HepG2 (cell line): ENCODE data around the gene C16orf54. TPM values are rescaled to one million over a fixed set of nuclear protein-coding genes. Genes with fewer than 3 reads are reported as not detected.

Experiments used
- ATAC-seq: fragments of 200-7000 bp; cut with Tn5 transposase; 3 replicates; pipeline ENCODE4 v1.9.1; 2020; ENCODE audit warnings: mild to moderate bottlenecking, moderate library complexity
- BruUV-seq: library from RNA; stranded (reverse); fragments of 400-500 nt; replicated peaks from 2 replicates; lab custom pipeline; 2021; lab: Mats Ljungman, UMichigan
- CTCF ChIA-PET: fragments of 300-600 bp; formaldehyde crosslinking; extraction: SDS; loops from one replicate; lab custom pipeline; 2021; ENCODE audit warnings: low total read pairs, inconsistent platforms, low intra/inter-chr PET ratio; lab: Yijun Ruan, JAX
- POLR2A ChIA-PET: fragments of 350-600 bp; sonication (Branson Sonifier 250); formaldehyde crosslinking; loops from one replicate; lab custom pipeline; 2020; ENCODE audit warnings: antibody characterized with exemption, inconsistent platforms; lab: Yijun Ruan, JAX
- DNase-seq: peaks from one replicate; pipeline ENCODE4 v3.0.0-alpha.2; 2015; ENCODE audit warnings: low spot score
- FAIRE-seq: peaks from 3 replicates; lab custom pipeline; 2011; peaks lifted over from hg19 to GRCh38; lab: Jason Lieb, UNC
- H2AFZ ChIP-seq: one replicate; pipeline ENCODE4 v1.6.1; 2011; ENCODE audit warnings: low read length, inconsistent platforms
- H3K27ac ChIP-seq: fragments of 300-600 bp; 3 replicates; pipeline ENCODE4 v1.8.0; 2011; ENCODE audit warnings: mixed run types, mild to moderate bottlenecking, mixed read lengths, low read length, inconsistent platforms; ENCODE audit not compliant: insufficient read depth; ENCODE audit errors: extremely low read length
- H3K27me3 ChIP-seq, 2 experiments: fragments of 200-600 bp in 1 of 2; 2 replicates in 1 of 2; 3 replicates in 1 of 2; pipeline versions ENCODE4 v1.6.0 to v1.8.0; 2011; ENCODE audit warnings: low read length in 2 of 2, mild to moderate bottlenecking in 2 of 2, moderate library complexity in 2 of 2, inconsistent platforms in 1 of 2; ENCODE audit not compliant: insufficient read depth in 2 of 2, control insufficient read depth in 1 of 2
- H3K36me3 ChIP-seq, 2 experiments: fragments of 200-600 bp in 1 of 2; replicated peaks in 1 of 2; 2 replicates in 1 of 2; 3 replicates in 1 of 2; pipeline versions ENCODE4 v1.5.1 to v1.8.0; 2011; ENCODE audit warnings: low read length in 2 of 2, inconsistent platforms in 1 of 2; ENCODE audit not compliant: insufficient read depth in 2 of 2, control insufficient read depth in 1 of 2
- H3K4me1 ChIP-seq: 2 replicates; pipeline ENCODE4 v1.5.1; 2012; ENCODE audit warnings: low read length, inconsistent platforms; ENCODE audit not compliant: insufficient read depth
- H3K4me2 ChIP-seq: 2 replicates; pipeline ENCODE4 v1.6.0; 2011; ENCODE audit warnings: low read depth, low read length, inconsistent platforms
- H3K4me3 ChIP-seq, 3 experiments: fragments of 200-600 bp in 1 of 3; sonication (generic), shearing (Covaris generic) in 1 of 3; replicated peaks in 1 of 3; 2 replicates each; pipeline ENCODE4 v1.5.1; 2011 to 2016; ENCODE audit warnings: low read length in 3 of 3, inconsistent platforms in 2 of 3, low read depth in 2 of 3, mild to moderate bottlenecking in 2 of 3, control low read depth in 1 of 3, mixed read lengths in 1 of 3; ENCODE audit not compliant: insufficient read depth in 1 of 3
- H3K79me2 ChIP-seq: one replicate; pipeline ENCODE4 v1.6.1; 2011; ENCODE audit warnings: low read length, inconsistent platforms; ENCODE audit not compliant: insufficient read depth
- H3K9ac ChIP-seq: 2 replicates; pipeline ENCODE4 v1.6.0; 2011; ENCODE audit warnings: mild to moderate bottlenecking, low read depth, low read length, inconsistent platforms; ENCODE audit not compliant: insufficient read depth
- H3K9me3 ChIP-seq: 2 replicates; pipeline ENCODE4 v1.5.1; 2012; ENCODE audit warnings: mild to moderate bottlenecking, low read length
- H4K20me1 ChIP-seq: 2 replicates; pipeline ENCODE4 v1.6.0; 2011; ENCODE audit warnings: inconsistent platforms, mild to moderate bottlenecking, low read length, moderate library complexity; ENCODE audit not compliant: insufficient read depth
- AGO1 ChIP-seq: fragments of 200-400 bp; formaldehyde crosslinking; IDR thresholded peaks from 2 replicates; pipeline ENCODE4 v1.6.1; 2017; ENCODE audit warnings: mild to moderate bottlenecking, low read depth, low read length, moderate library complexity; ENCODE audit not compliant: poor library complexity, severe bottlenecking
- ARNT2 ChIP-seq: sonication (generic); formaldehyde crosslinking; IDR thresholded peaks from 2 replicates; pipeline ENCODE4 v1.8.0; 2022; ENCODE audit warnings: mild to moderate bottlenecking, low read depth, missing genetic modification reagents, moderate library complexity
- ELF3 ChIP-seq: IDR thresholded peaks from 2 replicates; pipeline ENCODE4 v1.6.1; 2016; ENCODE audit warnings: missing genetic modification reagents, missing compliant biosample characterization
- EP300 ChIP-seq, 3 experiments: sonication (generic) in 1 of 3; formaldehyde crosslinking in 1 of 3; IDR thresholded peaks; 2 replicates each; pipeline versions ENCODE4 v1.5.1 to v1.6.1; 2011 to 2020; ENCODE audit warnings: low read depth in 2 of 3, low read length in 2 of 3, borderline replicate concordance in 1 of 3, improper control_type of control experiment in 1 of 3, mild to moderate bottlenecking in 1 of 3, missing genetic modification reagents in 1 of 3, moderate library complexity in 1 of 3
- HNRNPLL ChIP-seq: fragments of 200-400 bp; formaldehyde crosslinking; IDR thresholded peaks from 2 replicates; pipeline ENCODE4 v1.6.1; 2017; ENCODE audit warnings: mild to moderate bottlenecking, low read depth, low read length; ENCODE audit not compliant: poor library complexity, severe bottlenecking
- HOXD1 ChIP-seq: sonication (generic); formaldehyde crosslinking; IDR thresholded peaks from 2 replicates; pipeline ENCODE4 v1.5.0; 2020; ENCODE audit warnings: missing genetic modification reagents
- KAT8 ChIP-seq: IDR thresholded peaks from 2 replicates; pipeline ENCODE4 v1.6.1; 2016; ENCODE audit warnings: missing genetic modification reagents, missing compliant biosample characterization
- MED8 ChIP-seq: sonication (generic); formaldehyde crosslinking; IDR thresholded peaks from 2 replicates; pipeline ENCODE4 v1.8.1; 2023; ENCODE audit warnings: mild to moderate bottlenecking, missing genetic modification reagents; ENCODE audit not compliant: insufficient replicate concordance
- PAWR ChIP-seq: sonication (generic); formaldehyde crosslinking; IDR thresholded peaks from 2 replicates; pipeline ENCODE4 v1.4.0; 2020; ENCODE audit warnings: missing genetic modification reagents, mild to moderate bottlenecking, borderline replicate concordance
- PAXIP1 ChIP-seq: sonication (generic); formaldehyde crosslinking; conservative IDR thresholded peaks from 2 replicates; pipeline ENCODE4 v1.4.0; 2020; ENCODE audit warnings: mild to moderate bottlenecking, missing genetic modification reagents, moderate library complexity
- SIN3B ChIP-seq: fragments of 150-350 bp; IDR thresholded peaks from 2 replicates; pipeline ENCODE4 v1.6.1; 2014; ENCODE audit warnings: low read length
- SKI ChIP-seq: fragments of 450-650 bp; IDR thresholded peaks from one replicate; pipeline ENCODE4 v1.6.1; 2018; ENCODE audit warnings: mild to moderate bottlenecking; ENCODE audit not compliant: partially characterized antibody
- ZBTB7A ChIP-seq: sonication (generic); formaldehyde crosslinking; IDR thresholded peaks from 2 replicates; pipeline ENCODE4 v1.8.0; 2022; ENCODE audit warnings: mild to moderate bottlenecking, missing genetic modification reagents
- ZFAT ChIP-seq: sonication (generic); formaldehyde crosslinking; conservative IDR thresholded peaks from 2 replicates; pipeline ENCODE4 v1.8.1; 2023; ENCODE audit warnings: missing genetic modification reagents, inconsistent platforms
- ZNF343 ChIP-seq: sonication (generic); formaldehyde crosslinking; IDR thresholded peaks from 2 replicates; pipeline ENCODE4 v1.4.0; 2020; ENCODE audit warnings: mild to moderate bottlenecking, missing genetic modification reagents
- ZNF652 ChIP-seq: IDR thresholded peaks from 2 replicates; pipeline ENCODE4 v1.6.1; 2016; ENCODE audit warnings: low read depth, borderline replicate concordance
- ZNF713 ChIP-seq: sonication (generic); formaldehyde crosslinking; IDR thresholded peaks from 2 replicates; pipeline ENCODE4 v1.4.0; 2020; ENCODE audit warnings: mild to moderate bottlenecking, missing genetic modification reagents
- ZSCAN30 ChIP-seq: sonication (generic); formaldehyde crosslinking; IDR thresholded peaks from 2 replicates; pipeline ENCODE4 v1.5.0; 2020; ENCODE audit warnings: mild to moderate bottlenecking, missing genetic modification reagents
- WGBS: methylation state at CpG from one replicate; pipeline ENCODE4 v1.1.6; 2017; ENCODE audit warnings: low lambda C conversion rate; 5-methylcytosine and 5-hydroxymethylcytosine counted together
- in situ Hi-C: cut with HindIII; loops from 2 replicates; pipeline ENCODE4 v1.10.0; 2017; ENCODE audit warnings: low pct_unique_long_range_greater_than_20kb; ENCODE audit not compliant: extremely low pct_ligation_motif_present
- intact Hi-C: fragments of 100-400 bp; cut with micrococcal nuclease; formaldehyde crosslinking; loops from one replicate; pipeline ENCODE4 v1.10.0; 2022; ENCODE audit not compliant: unreplicated experiment
- polyA plus RNA-seq, 8 experiments: library from polyadenylated mRNA; depleted of rRNA in 3 of 8; stranded (reverse) in 7 of 8; unstranded in 1 of 8; fragments of >200 nt; fragmentation: Illumina TruSeq in 4 of 8; extraction: Trizol in 4 of 8; gene quantifications; 2 replicates each; pipeline versions ENCODE4 v1.2.1 to v1.2.3, GENCODE V29; 2011 to 2016; ENCODE audit warnings: low read depth in 4 of 8, missing spikeins in 1 of 8, mixed read lengths in 1 of 8; ENCODE audit not compliant: insufficient read depth in 1 of 8
- total RNA-seq, 5 experiments: library from RNA; depleted of rRNA; stranded (reverse); fragments of >200 nt; fragmentation: Illumina TruSeq; extraction: Trizol; gene quantifications; 2 replicates each; pipeline ENCODE4 v1.2.3, GENCODE V29; 2016; ENCODE audit warnings: low read depth in 1 of 5

C16orf54 gene
- total and polyA plus RNA-seq, 2 of the 13 experiments (the other 11 are each of a cell fraction or from before 2014, with no cell fraction given), result not detected

- H3K9me3 ChIP-seq, result no peaks in the 10 kb centered on the region
- no peak overlapping the region for H3K9ac ChIP-seq
- TF ChIP-seq ZNF713 (CRISPR knock-in tag) (no peak), SIN3B (no peak), PAXIP1 (CRISPR knock-in tag) (no peak), PAWR (CRISPR knock-in tag) (no peak), ZNF652 (CRISPR knock-in tag) (no peak), HNRNPLL (no peak), AGO1 (no peak), KAT8 (no peak), ZFAT (CRISPR knock-in tag) (no peak), EP300 (IDR thresholded peaks at IDR 0.05; ENCODE audit: low read depth in 2 of 2, low read length in 2 of 2) (no peak), EP300 (CRISPR knock-in tag; IDR thresholded peaks at IDR 0.05; ENCODE audit: borderline replicate concordance) (no peak), SKI (no peak), ZSCAN30 (CRISPR knock-in tag) (no peak), ZBTB7A (no peak), ZNF343 (CRISPR knock-in tag) (no peak), ELF3 (no peak), ARNT2 (CRISPR knock-in tag) (no peak), HOXD1 (no peak), MED8 (no peak)
- ChIA-PET POLR2A (no interaction called here), CTCF (no interaction called here)
- no peak for FAIRE-seq
- no peaks in the 10 kb centered on the region for H3K79me2 ChIP-seq
- H3K4me2 ChIP-seq, result no peak overlapping the region
- H3K27me3 ChIP-seq, result peaks cover 0 to 7% of the 10 kb centered on the region in 2 experiments; a peak in 2 of 5 replicates
- ATAC-seq, result no peak
- H3K36me3 ChIP-seq, result no peaks in the 10 kb centered on the region
- in situ Hi-C loops, result no loop called here
- H4K20me1 ChIP-seq, result no peaks in the 10 kb centered on the region
- intact Hi-C loops, result no loop called here
- H3K4me3 ChIP-seq, result no peak overlapping the region
- BruUV-seq, result no TSS peak
- H3K27ac ChIP-seq, result no peak overlapping the region
- WGBS, result 30% methylated on average over 2 of the region's 2 CpGs
- DNase-seq, result no peak
- H2AFZ ChIP-seq, result no peak overlapping the region
- H3K4me1 ChIP-seq, result peaks cover 21% of the 10 kb centered on the region
These were observed 40.8 kb downstream of the C16orf54 start for GRCh38 chr16:29705030-29705429.
